ENCODE data around the gene ADAMTSL1. TPM values are rescaled to one million over a fixed set of nuclear protein-coding genes. Genes with fewer than 3 reads are reported as not detected.
"Not testable (repeated sequence)": the region's sequence is repeated elsewhere in the genome, so short reads cannot be mapped to it uniquely, and the experiment has no call there.

The ADAMTSL1 gene
- total RNA-seq, 1 experiment from 2014 or later, result 1.2 TPM

DNA sequence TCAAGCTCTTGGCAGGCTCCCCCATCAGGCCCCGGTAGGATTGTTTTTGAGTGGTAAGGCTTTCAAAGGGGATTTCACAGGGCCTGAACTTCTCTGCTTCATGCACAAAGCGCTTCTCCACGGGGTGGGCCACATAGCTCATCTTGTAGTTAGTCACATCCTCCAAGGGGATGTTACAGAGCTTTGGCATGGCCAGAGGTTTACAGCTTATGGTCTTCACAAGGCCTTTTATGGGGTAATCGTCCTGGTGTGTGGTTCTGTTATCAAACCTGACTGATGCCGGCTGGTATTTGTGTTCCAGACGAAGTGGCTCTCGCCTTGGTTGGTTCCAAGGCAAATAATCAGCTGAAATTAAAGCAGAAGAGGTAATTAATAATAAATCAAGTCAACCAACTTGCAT, 454.8 kb downstream of the ADAMTSL1 start:
- Histone ChIP-seq H2BK5ac (ENCODE audit: insufficient read length, low read length) (no peak overlapping the region), H3K14ac (ENCODE audit: insufficient read depth, low read length) (no peak overlapping the region), H2AFZ (ENCODE audit: low read length) (no peak overlapping the region), H3T11ph (ENCODE audit: low read length) (no peak overlapping the region), H2AK5ac (ENCODE audit: insufficient read length, low read length) (no peak overlapping the region), H2BK12ac (ENCODE audit: insufficient read length, low read depth, low read length) (no peak overlapping the region), H2BK15ac (ENCODE audit: low read depth, low read length) (no peak overlapping the region), H3K27me3 (ENCODE audit: insufficient read depth, low read length) (no peaks in the 10 kb centered on the region), H2BK20ac (ENCODE audit: low read depth, low read length, poor library complexity, severe bottlenecking) (no peak overlapping the region), H3K4ac (ENCODE audit: low read depth, low read length) (no peak overlapping the region), H4K20me1 (ENCODE audit: control insufficient read depth, insufficient read depth, insufficient read length) (no peaks in the 10 kb centered on the region), H3K79me1 (ENCODE audit: insufficient read depth, low read depth, low read length, poor library complexity, severe bottlenecking) (no peaks in the 10 kb centered on the region), H3K9ac (ENCODE audit: extremely low read depth, insufficient read length, low read length) (no peak overlapping the region), H3K9me3 (ENCODE audit: control insufficient read depth, low read depth, low read length) (no peaks in the 10 kb centered on the region), H3K79me2 (ENCODE audit: insufficient read depth, low read length) (no peaks in the 10 kb centered on the region), H3K56ac (ENCODE audit: insufficient read length, low read depth, low read length) (no peak overlapping the region), H4K5ac (ENCODE audit: insufficient read length, low read depth, low read length) (no peak overlapping the region), H3K23me2 (ENCODE audit: insufficient read length, low read depth, low read length, poor library complexity, severe bottlenecking) (no peaks in the 10 kb centered on the region), H3K4me1 (ENCODE audit: insufficient read depth, low read length) (no peaks in the 10 kb centered on the region), H2BK120ac (ENCODE audit: low read depth, low read length, poor library complexity, severe bottlenecking) (no peak overlapping the region), H3K27ac (ENCODE audit: insufficient read length, low read depth, low read length) (no peak overlapping the region), H4K8ac (replicated peaks; ENCODE audit: insufficient read length, low read depth, low read length) (no peak overlapping the region), H4K91ac (ENCODE audit: insufficient read length, low read depth, low read length) (no peak overlapping the region), H3K4me2 (ENCODE audit: insufficient read depth, insufficient read length, low read length) (no peak overlapping the region), H3K23ac (ENCODE audit: insufficient read length, low read depth, low read length) (no peak overlapping the region), H3K18ac (ENCODE audit: insufficient read length, low read depth, low read length) (no peak overlapping the region)
- Mint-ChIP-seq H3K27ac (no peak overlapping the region), H3K36me3 (ENCODE audit: insufficient read depth in 1 of 3, low read depth in 3 of 3) (no peaks in the 10 kb centered on the region), H3K9me3 (0 out of 5 replicates have a peak, but pooled peaks cover 0 to 2% of the 10 kb centered on the region in 2 experiments), H3K27me3 (ENCODE audit: low read depth) (no peaks in the 10 kb centered on the region), H3K4me1 (no peaks in the 10 kb centered on the region), H3K4me3 (no peak overlapping the region)
- no peak for DNase-seq
- TF ChIP-seq, protein P1, sequence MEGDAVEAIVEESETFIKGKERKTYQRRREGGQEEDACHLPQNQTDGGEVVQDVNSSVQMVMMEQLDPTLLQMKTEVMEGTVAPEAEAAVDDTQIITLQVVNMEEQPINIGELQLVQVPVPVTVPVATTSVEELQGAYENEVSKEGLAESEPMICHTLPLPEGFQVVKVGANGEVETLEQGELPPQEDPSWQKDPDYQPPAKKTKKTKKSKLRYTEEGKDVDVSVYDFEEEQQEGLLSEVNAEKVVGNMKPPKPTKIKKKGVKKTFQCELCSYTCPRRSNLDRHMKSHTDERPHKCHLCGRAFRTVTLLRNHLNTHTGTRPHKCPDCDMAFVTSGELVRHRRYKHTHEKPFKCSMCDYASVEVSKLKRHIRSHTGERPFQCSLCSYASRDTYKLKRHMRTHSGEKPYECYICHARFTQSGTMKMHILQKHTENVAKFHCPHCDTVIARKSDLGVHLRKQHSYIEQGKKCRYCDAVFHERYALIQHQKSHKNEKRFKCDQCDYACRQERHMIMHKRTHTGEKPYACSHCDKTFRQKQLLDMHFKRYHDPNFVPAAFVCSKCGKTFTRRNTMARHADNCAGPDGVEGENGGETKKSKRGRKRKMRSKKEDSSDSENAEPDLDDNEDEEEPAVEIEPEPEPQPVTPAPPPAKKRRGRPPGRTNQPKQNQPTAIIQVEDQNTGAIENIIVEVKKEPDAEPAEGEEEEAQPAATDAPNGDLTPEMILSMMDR (conservative IDR thresholded peaks at IDR 0.05), result no peak
- no CpG with 5 or more reads among the region's 7 CpGs for WGBS (ENCODE audit: extremely low coverage, insufficient read length, low lambda C conversion rate)

DNA sequence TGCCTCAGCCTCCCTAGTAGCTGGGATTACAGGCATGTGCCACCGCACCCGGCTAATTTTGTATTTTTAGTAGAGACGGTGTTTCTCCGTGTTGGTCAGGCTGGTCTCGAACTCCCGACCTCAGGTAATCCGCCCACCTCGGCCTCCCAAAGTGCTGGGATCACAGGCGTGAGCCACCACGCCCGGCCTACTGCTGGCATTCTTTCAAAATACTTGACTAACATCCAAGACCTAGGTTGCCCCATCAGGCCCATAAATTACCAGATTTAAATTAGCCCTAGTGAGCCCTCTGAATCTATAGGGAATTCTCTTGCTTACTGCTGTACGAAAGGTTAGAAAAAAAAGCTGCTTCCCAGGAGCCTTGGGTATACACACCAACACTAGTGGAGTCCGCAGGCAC, 456.7 kb downstream of the ADAMTSL1 start:
- H3K27me3 Mint-ChIP-seq (ENCODE audit: low read depth); H3K9ac ChIP-seq (ENCODE audit: extremely low read depth, insufficient read length, low read length); H4K5ac ChIP-seq (ENCODE audit: insufficient read length, low read depth, low read length); H4K8ac ChIP-seq (replicated peaks; ENCODE audit: insufficient read length, low read depth, low read length); H2BK12ac ChIP-seq (ENCODE audit: insufficient read length, low read depth, low read length); H2BK5ac ChIP-seq (ENCODE audit: insufficient read length, low read length); H3K23me2 ChIP-seq (ENCODE audit: insufficient read length, low read depth, low read length, poor library complexity, severe bottlenecking); DNase-seq; H3K4me1 ChIP-seq (ENCODE audit: insufficient read depth, low read length); H2BK15ac ChIP-seq (ENCODE audit: low read depth, low read length); H3K4me1 Mint-ChIP-seq; H3K4me3 Mint-ChIP-seq; H3K18ac ChIP-seq (ENCODE audit: insufficient read length, low read depth, low read length); H3K27me3 ChIP-seq (ENCODE audit: insufficient read depth, low read length); H3K9me3 Mint-ChIP-seq; H4K91ac ChIP-seq (ENCODE audit: insufficient read length, low read depth, low read length); H3K4me2 ChIP-seq (ENCODE audit: insufficient read depth, insufficient read length, low read length); H3K14ac ChIP-seq (ENCODE audit: insufficient read depth, low read length); H3K79me2 ChIP-seq (ENCODE audit: insufficient read depth, low read length); H3K27ac Mint-ChIP-seq; H3T11ph ChIP-seq (ENCODE audit: low read length); H3K9me3 ChIP-seq (ENCODE audit: control insufficient read depth, low read depth, low read length); H4K20me1 ChIP-seq (ENCODE audit: control insufficient read depth, insufficient read depth, insufficient read length); H2AK5ac ChIP-seq (ENCODE audit: insufficient read length, low read length); H3K79me1 ChIP-seq (ENCODE audit: insufficient read depth, low read depth, low read length, poor library complexity, severe bottlenecking); H3K56ac ChIP-seq (ENCODE audit: insufficient read length, low read depth, low read length); H3K4ac ChIP-seq (ENCODE audit: low read depth, low read length); H3K23ac ChIP-seq (ENCODE audit: insufficient read length, low read depth, low read length); H3K36me3 Mint-ChIP-seq (ENCODE audit: insufficient read depth in 1 of 3, low read depth in 3 of 3); H3K27ac ChIP-seq (ENCODE audit: insufficient read length, low read depth, low read length); H2BK20ac ChIP-seq (ENCODE audit: low read depth, low read length, poor library complexity, severe bottlenecking); H2AFZ ChIP-seq (ENCODE audit: low read length); H2BK120ac ChIP-seq (ENCODE audit: low read depth, low read length, poor library complexity, severe bottlenecking): not testable (repeated sequence)
- WGBS (ENCODE audit: extremely low coverage, insufficient read length, low lambda C conversion rate), result no CpG with 5 or more reads among the region's 13 CpGs

Measured in H9 (cell line).